DMS 273 (cell line): ENCODE results near the gene GRIP1.

Experiments
- DNase-seq: peaks from one replicate; lab custom pipeline; 2025; ENCODE audit not compliant: unreplicated experiment; lab: John Stamatoyannopoulos, UW

The GRIP1 gene

DNA sequence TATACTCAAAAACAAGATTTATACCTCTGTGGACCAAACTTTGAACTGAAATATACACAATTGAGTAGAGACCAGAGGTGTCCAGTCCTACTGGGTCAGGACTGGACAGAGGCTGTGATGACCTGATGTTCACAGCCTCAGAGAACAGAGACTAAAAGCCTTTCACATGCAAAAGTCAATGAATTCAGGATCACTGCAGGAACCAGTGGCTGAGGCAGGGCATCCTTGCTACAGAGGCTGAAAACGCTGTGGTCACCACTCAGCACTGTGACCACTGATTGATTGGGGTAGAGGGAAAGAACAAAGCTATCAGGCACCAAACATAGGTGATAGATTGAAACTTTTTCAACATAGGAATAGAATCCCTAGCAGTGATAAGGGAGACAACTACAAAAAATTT lies 25.1 kb downstream of the GRIP1 start:
- DNase-seq, result no peak

DNA sequence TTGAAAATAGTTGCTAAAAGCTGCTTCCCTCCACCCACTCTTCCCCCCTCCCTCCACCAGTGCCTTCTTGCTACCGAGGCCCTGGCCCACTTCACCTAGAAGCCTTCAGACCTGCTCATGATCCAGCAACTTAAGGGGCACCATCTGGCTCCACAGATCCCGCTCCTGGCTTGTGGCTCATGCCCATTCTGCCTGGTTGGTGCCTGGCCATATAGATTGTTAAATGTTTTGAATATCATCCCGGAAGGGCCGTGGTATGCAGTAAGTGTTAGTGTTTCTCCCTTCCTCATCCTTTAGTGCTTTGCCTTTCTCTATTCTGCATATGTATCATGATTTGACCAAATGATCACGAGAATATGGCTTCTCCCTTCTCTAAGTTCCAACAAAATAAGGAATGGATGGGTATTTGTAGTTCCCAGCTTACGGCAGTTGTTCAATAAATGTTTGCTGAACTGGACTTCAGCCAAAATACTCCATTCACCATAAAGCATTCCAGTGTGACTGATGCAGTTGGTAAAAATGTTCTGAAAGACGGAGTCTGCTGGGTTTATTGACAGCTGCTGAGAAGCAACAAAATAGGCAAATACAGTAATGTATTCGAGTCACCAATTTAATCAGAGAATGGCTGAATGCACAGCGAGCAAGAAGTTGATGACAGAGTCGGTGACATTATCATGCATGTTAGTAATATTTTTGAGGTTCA lies 30.7 kb downstream of the GRIP1 start:
- peak; percentile 70 for DNase-seq

DNA sequence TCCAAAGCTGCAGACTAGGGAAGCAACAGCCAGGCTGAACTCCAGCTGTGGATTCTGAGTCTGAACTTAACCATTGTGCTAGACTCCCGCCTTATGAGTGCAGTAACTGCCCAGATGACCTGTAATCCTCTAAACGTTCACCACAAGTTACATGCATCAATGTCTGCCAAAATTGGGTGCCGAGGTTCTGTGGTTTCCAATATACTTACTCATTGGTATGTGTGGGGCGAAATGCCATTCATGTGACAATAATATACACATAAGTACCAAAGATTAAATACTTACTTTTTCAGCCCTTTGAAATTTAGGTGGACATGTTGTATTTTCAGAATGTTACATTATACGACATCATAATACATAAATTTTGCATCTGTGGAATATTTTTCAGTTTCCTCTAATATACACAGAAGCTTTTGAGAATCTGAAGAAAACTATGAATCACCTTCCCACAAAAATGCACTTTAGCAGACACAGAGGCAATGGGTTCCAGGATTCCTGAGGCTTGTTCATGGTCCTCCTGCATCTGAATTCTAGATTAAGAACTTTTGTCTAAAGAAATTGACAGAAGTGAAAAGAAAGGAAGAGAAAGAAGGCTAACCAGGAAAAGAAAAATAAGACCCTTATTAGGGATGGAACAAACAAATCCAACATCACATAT lies 31.7 kb downstream of the GRIP1 start:
- peak; percentile 3 for DNase-seq

DNA sequence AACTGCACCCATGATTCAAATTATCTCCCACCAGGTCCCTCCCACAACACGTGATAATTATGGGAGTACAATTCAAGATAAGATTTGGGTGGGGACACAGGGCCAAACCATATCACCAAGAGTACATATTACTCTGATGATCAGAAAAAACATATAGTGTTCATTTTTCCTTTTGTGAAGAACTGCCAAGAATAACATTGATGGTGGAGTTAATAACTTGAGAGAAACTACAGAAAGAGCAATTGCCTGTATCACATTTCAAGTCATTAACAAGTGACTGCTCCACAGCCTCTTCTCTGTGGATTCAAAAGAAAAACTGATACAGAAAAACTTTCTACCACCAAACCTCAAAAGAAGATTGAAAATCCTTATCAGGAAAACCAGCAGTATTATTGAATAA lies 34.7 kb downstream of the GRIP1 start:
- DNase-seq, result no peak

DNA sequence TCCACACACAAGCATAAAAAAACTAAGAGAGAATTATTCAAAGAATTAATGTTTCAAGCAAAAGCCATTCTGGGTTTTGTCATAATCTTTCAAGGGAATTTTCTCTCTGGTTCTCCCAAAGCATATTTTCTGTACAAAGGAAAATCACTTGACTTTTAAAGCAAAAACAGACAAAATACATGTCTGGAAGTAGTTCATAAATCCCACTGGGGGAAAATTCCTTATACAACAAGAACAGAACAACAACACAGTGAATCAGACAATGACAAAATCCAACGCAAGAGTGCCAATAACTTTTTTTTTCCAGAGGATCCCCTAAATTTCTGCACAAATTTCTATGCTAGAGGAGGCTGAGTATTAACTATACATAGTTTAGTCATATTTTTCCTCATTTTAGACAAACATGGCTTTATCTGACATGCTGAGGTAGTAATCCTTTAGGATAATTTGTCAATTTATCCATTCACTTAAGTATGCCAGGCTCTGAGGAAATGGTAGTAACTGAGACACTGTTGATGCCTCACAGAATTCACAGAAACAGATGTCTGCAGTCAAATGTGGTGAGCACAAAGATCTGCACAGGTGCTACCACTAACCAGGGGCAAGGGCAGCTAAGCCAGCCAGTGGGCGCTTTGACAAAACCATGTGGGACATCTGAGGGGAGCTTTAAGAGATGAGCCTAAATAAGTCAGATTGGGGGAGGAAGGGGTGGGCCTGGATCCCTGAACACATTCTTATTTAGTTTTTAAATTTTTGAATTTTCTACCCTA lies 38.0 kb downstream of the GRIP1 start:
- no peak for DNase-seq

DNA sequence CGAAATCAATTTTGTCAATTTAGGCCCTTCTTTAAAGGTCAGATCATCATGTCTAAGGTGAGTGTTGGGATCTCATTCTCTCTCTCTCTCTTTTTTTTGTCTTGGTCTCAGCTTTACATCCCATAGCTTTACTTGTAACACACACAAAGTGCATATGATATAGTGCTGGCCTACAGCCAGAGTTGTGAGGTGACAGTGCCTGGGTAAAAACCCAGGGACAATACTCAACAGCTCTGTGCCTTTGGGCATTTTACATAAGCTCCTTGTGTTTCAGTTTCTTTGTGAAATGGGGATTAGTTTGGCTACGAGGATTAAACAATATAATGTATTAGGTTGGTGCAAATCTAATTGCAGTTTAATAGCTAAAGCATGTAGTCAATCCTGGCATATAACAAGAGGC lies 40.2 kb downstream of the GRIP1 start:
- no peak for DNase-seq

DNA sequence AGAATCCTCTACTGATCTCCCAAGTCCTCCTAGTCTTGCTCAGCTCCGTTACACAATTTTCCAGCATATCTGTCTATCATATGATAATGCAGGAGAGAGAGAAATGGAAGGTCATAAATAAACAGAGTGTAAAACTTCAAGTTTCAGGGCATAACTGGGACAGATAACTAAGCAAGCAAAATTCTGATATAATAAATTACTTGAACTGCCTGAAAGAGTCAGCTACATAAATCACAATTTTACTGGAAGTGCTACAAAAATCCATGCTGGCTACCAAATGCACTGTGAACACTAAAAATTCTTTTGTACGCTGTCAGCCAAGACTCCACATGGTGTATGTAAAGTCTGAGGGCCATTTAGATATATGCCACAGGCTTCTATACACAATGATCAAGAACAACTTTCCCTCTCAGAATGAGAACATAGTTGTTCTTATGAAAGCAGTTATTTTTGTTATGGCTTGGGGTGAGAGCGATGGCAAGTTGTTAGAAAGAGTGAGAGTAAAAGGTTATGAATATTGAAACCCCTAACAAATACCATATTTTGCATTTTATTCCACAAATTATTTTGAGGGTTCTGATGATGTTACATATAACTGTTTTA lies 41.1 kb downstream of the GRIP1 start:
- no peak for DNase-seq

DNA sequence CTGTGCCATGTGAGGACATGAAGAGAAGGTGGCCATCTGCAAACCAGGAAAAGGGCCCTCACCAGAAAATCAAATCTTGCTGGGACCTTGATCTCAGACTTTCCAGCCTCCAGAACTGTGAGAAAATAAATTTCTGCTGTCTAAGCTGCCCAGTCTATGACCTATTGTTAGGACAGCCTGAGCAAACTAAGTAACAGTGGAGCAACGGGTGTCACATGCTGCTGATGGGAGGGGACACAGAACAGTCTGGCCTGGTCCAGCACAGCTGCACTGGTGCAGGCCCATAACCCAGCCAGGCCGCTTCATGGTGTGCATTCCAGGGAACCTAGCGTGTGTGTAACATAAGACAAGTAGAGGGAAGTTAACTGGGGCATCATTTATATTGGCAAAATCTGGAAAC lies 42.1 kb downstream of the GRIP1 start:
- no peak for DNase-seq

DNA sequence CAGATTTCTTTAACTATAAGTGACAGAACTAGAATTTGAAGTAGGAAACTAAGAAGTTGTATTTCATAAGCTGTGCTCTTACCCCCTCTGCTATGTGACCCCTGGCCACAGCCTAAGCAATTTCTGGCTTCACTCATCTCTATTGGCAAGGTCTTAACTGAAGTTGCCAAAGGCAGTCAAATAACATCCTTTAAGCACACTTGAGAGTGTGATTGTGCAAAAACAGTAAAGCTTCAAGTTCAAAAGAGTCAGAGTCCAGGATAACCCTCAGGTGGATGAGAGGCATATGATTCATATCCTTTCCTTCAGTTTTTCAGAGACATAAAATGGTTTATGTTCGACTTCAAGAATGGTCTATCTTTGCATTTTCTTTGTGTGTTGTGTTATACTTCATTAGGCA lies 45.2 kb downstream of the GRIP1 start:
- DNase-seq, result no peak

DNA sequence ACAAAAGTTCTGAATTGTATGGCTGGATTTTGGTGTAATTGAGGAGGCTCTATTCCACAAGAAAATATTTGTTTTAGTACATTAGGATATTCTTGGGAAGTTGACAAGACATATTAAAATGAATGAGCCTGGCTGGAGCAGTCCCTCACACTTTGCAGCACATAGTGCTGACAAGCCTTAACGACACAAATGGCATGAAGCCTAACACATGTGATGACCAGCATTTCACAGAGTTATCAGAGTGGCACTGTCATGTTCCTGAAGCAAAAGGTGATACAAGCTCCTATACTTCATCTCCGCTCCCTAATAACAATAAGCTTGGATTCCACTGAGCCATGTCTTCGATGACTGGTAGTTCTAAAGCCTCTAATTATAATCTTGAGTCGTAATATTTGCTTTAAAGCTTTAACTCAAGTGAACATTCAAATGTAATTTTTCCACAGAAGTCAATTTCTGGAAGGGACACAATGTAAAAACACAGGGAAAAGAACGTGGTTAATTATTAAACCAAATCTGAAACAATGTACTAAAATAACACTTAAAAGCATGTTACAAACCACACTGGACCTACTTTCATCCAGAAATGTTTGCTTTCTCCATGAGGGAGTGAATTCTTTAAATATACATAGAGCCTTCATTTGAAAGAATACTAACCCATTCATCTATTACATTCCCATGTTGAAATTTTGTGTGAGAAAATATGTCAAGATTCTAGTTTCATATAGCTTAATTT lies 49.6 kb downstream of the GRIP1 start:
- DNase-seq, result no peak

DNA sequence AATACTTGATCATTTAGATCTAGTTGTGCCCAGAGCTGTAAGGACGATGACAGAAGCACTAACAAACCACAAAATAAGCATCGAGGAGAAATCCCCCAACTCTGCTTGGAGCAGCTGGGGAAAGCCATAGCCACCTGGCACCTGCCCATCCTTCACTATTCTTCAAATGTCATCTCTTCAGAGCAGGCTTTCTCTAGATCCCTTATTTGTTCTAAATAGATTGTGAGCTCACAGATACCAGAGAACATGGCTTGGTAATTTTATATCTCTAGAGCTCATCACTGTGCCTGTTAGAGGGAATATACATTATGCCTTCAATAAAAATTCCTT lies 50.9 kb downstream of the GRIP1 start:
- peak; percentile 22 for DNase-seq

DNA sequence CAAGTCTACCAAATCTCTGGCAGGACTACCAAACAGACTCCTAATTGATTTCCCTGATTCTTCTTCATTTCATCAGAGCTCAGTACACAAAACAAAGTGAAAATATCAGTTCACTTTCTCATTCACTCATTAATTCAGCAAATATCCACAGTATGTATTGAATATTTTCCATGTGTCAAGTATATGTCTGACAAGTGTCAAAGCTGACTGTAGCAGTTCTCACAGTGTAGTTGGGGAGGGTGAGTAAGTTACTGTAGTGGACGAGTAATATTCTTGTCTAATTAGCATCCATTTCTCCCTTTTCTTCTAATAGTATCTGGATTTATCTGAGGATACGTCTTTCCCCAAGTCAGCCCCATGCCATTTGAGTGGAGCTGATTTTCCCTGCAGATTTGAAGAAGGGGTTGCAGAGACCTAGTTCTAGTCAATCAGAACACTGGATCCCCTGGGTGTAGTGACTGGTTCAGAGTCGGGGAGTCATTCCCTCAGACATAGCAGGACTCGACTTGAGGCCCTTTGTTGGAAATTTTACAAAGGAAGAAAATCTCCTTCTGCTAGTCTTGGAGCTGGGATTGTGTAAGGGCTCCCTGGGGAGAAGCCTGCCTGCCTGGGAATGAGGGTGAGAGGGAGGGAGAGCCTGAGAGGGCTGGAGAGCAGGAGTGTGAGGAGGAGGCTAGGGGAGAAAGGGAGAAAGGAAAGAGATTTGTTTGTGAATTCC lies 51.4 kb downstream of the GRIP1 start:
- DNase-seq, result peak; percentile 22

DNA sequence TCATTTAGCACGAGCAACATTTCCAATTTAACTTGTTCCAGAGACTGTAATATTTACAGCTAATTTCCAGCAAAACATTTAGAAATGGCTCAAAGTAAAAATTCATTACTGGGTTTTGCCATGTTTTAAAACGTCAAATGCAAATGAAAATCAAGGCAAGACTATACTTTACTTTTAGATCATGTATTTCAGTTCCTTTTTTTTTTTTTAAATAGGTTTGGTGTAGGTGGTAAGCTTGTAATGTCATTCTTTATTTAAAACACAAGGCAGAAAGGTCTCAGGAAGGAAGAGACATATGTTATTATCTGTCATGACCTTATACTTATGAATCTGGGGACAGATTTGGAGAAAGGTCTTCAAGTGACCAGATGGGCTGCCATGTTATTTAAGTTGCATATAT lies 54.1 kb downstream of the GRIP1 start:
- DNase-seq, result no peak

DNA sequence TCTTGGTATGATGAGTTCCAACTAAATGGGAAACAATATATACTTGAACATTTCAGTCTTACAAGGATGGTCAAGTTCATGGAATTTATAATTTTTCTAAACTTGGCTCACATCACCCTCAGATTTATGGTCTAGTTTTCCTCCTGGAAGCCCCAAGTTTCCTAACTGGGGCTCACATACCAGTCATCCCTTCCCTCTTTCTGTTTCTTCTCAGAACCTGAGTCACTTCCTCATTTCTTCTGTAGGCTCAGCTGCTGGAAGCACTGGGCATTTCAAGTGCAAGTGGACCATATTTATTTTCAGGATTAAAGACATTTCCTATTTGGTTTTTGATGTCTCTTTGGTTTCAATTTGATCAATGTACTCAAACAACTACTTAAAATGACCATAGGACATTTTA lies 55.4 kb downstream of the GRIP1 start:
- no peak for DNase-seq

DNA sequence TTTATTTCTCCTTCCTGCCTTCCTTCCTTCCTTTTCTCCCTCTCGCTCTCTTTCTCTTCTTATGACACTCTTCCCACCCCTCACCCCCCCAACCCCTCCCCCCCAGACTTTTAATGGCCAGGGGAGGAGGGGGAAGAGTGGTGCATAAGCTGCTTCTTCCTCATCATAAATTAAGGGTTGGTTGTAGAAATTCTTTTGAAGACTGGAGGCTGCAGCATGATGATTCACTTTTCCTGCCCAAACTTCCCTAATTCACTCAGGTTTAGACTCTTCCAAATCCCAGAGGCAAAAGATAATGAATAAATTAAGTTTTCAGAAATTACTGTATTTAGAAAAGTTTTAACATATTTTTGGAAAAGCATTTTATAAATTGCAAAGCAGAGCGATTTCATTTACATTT lies 58.2 kb downstream of the GRIP1 start:
- DNase-seq, result no peak

DNA sequence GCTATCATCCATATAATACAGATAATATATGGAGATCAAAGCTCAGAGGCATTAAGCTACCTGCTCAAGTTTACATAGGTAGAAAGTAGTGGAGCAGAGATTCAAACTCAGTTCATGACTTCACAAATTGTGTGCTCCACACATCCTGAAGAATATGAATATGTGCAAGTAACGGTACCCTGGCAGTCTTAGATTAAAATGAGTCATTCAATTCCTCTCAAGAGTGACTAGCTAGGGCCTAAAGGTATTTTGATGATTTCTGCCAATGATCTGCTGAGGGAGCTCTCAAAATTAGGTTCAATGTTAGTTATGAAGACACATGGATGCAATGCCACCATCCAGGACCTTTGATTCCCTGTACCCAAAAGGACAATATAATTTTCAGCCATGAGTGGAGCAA lies 58.9 kb downstream of the GRIP1 start:
- no peak for DNase-seq

DNA sequence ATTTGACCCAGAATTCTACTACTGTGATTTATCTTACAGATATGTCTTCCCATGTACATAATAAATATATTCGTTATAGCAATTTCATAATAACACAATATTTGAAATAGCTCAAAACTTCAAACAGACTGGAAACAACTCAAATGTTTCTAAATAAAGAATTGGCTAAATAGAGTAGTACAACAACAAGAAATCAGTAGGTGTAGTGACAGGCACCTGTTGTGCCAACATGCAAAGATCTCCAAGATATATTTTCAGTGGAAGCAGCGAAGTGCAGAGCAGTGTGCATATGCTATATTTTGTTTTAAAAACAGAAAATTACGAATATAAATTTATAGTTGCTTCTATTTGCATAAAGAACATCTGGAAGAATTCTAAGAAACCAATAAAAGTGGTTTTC lies 60.9 kb downstream of the GRIP1 start:
- DNase-seq, result no peak

DNA sequence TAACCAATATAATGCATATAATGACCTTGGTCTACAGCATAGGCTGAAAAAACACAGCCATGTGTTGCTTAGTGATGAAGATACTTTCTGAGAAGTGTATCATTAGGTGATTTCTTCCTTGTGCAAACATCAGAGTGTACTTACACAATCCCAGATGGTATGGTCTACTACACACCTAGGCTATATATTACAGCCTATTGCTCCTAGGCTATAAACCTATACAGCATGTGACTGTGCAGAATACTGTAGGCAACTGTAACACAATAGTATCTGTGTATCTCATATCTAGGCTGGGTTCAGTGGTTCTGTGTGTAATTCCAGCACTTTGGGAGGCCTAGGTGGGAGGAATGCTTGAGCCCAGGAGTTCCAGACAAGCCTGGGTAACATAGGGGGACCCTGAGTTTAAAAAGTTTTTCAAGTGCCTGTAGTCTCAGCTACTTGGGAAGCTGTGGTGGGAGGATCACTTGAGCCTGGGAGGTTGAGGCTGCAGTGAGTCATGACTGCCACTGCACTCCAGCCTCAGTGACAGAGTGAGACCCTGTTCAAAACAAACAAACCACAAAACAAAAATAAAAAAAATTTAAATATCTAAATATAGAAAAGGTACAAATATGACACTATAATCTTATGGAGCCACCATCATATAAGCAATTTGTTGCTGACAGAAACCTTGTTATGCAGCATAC lies 66.6 kb downstream of the GRIP1 start:
- DNase-seq, result no peak

DNA sequence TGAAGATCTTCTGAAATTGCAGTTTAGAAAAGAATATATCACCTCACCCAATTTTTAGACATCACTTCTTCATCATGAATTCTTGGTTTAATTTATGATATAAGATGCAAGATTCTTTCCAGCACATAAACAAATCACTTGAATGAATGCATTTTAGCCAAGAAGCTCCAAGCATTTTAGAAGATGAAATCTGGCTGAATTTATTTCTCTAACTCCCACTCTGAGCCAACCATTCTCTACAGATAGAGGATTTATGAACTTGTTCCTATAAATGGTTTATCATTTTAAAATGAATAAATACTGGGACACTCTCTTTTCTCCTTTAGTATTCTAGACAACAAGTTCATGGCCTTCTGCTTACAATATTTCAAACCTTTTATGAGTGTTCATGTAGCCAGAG lies 71.7 kb downstream of the GRIP1 start:
- DNase-seq, result no peak

DNA sequence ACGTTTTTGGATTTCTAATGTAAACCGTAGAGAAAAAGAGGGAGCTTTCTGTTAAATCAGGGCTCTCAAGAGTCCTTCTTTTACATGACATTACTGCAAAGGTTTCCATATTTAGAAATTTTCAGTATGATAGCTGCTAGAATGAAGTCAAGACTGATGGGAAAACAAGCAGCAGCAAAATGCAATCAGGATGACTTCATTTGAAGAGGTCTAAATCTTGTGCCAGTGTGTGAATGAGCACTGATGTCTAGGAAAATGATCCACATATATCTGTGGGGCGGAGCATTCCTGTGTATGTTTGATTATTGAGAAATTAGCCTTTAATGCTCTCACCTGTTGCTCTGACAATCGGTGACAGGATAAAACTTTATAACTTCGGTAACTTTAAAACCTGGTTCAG lies 73.6 kb downstream of the GRIP1 start:
- no peak for DNase-seq
